HEK293T (cell line): Measurements from ENCODE around the gene ITFG1.

Experiments
- ELF4 ChIP-seq: fragments of 450-650 bp; IDR thresholded peaks from 2 replicates; pipeline ENCODE4 v1.6.1; 2017; ENCODE audit warnings: antibody characterized with exemption
- FOXA1 ChIP-seq: fragments of 450-650 bp; IDR thresholded peaks from 2 replicates; pipeline ENCODE4 v1.6.1; 2016; ENCODE audit warnings: mild to moderate bottlenecking
- FOXK2 ChIP-seq: fragments of 450-650 bp; IDR thresholded peaks from 2 replicates; pipeline ENCODE4 v1.6.1; 2016; ENCODE audit warnings: mild to moderate bottlenecking
- FOXM1 ChIP-seq: fragments of 450-650 bp; IDR thresholded peaks from 2 replicates; pipeline ENCODE4 v1.6.1; 2017; ENCODE audit warnings: mild to moderate bottlenecking, borderline replicate concordance
- HDGF ChIP-seq: fragments of 450-650 bp; IDR thresholded peaks from 2 replicates; pipeline ENCODE4 v1.6.1; 2017; ENCODE audit warnings: antibody characterized with exemption, borderline replicate concordance
- L3MBTL2 ChIP-seq: fragments of 450-650 bp; conservative IDR thresholded peaks from 2 replicates; pipeline ENCODE4 v1.6.1; 2016; ENCODE audit warnings: mild to moderate bottlenecking
- SP1 ChIP-seq: fragments of 450-650 bp; IDR thresholded peaks from 2 replicates; pipeline ENCODE4 v1.6.1; 2017
- SUZ12 ChIP-seq: fragments of 450-650 bp; IDR thresholded peaks from 2 replicates; pipeline ENCODE4 v1.6.1; 2016; ENCODE audit warnings: mild to moderate bottlenecking
- TARDBP ChIP-seq: fragments of 450-650 bp; IDR thresholded peaks from 2 replicates; pipeline ENCODE4 v1.6.1; 2016
- ZNF384 ChIP-seq: fragments of 450-650 bp; IDR thresholded peaks from 2 replicates; pipeline ENCODE4 v1.6.1; 2016

GRCh38 chr16:47180073-47180472 is 280.8 kb downstream of the ITFG1 start:
- no peak for TF ChIP-seq TARDBP
- no peak for TF ChIP-seq FOXA1
- no peak for TF ChIP-seq L3MBTL2
- no peak for TF ChIP-seq SP1
- TF ChIP-seq FOXK2 = no peak
- no peak for TF ChIP-seq SUZ12
- no peak for TF ChIP-seq ELF4
- no peak for TF ChIP-seq ZNF384
- TF ChIP-seq HDGF = no peak
- no peak for TF ChIP-seq FOXM1
